Lower lobe of right lung (tissue), 2 donors: Measurements from ENCODE around the gene TMEM219. TPM values are rescaled to one million over a fixed set of nuclear protein-coding genes. Genes with fewer than 3 reads are reported as not detected.
"Not testable (repeated sequence)": the region's sequence is repeated elsewhere in the genome, so short reads cannot be mapped to it uniquely, and the experiment has no call there.

Source experiments
- ATAC-seq, 2 donors: fragments of 200-7000 bp; cut with Tn5 transposase; one replicate each; pipeline ENCODE4 v1.9.1; 2020 to 2022; ENCODE audit warnings: mild to moderate bottlenecking in 2 of 2, moderate library complexity in 2 of 2
- DNase-seq: peaks from one replicate; pipeline ENCODE4 v3.0.0-alpha.2; 2020
- H3K27ac ChIP-seq: fragments of 200-600 bp; one replicate; pipeline ENCODE4 v1.8.0; 2022
- H3K27me3 ChIP-seq: fragments of 200-600 bp; one replicate; pipeline ENCODE4 v1.8.0; 2022; ENCODE audit warnings: low read depth
- H3K36me3 ChIP-seq: fragments of 200-600 bp; one replicate; pipeline ENCODE4 v1.8.0; 2022; ENCODE audit warnings: mild to moderate bottlenecking
- H3K4me1 ChIP-seq: fragments of 200-600 bp; one replicate; pipeline ENCODE4 v1.8.0; 2022
- H3K4me3 ChIP-seq: fragments of 200-600 bp; one replicate; pipeline ENCODE4 v1.8.0; 2022; ENCODE audit warnings: mild to moderate bottlenecking
- H3K9me3 ChIP-seq: fragments of 200-600 bp; one replicate; pipeline ENCODE4 v1.8.0; 2022
- intact Hi-C: fragments of 100-400 bp; cut with DNase I; formaldehyde crosslinking; loops from one replicate; pipeline ENCODE4 v1.11.0; 2022
- total RNA-seq: library from RNA; stranded (reverse); fragmentation: NEBNext Ultra II Directional; extraction: Animal tissue kit (Norgen Biotek cat#: 25700); gene quantifications from one replicate; pipeline ENCODE4 v1.2.1, GENCODE V29; 2021
- TF ChIP-seq, protein P1 (sequence below): fragments of 200-600 bp; IDR thresholded peaks from one replicate; pipeline ENCODE4 v1.8.0; 2022; ENCODE audit warnings: antibody characterized with exemption, mild to moderate bottlenecking
- donor health status: DM: no; HTN: yes; CAD: no; lungs with severe emphysema.

Gene TMEM219
- total RNA-seq, 1 donor from 2014 or later: 148 TPM

DNA sequence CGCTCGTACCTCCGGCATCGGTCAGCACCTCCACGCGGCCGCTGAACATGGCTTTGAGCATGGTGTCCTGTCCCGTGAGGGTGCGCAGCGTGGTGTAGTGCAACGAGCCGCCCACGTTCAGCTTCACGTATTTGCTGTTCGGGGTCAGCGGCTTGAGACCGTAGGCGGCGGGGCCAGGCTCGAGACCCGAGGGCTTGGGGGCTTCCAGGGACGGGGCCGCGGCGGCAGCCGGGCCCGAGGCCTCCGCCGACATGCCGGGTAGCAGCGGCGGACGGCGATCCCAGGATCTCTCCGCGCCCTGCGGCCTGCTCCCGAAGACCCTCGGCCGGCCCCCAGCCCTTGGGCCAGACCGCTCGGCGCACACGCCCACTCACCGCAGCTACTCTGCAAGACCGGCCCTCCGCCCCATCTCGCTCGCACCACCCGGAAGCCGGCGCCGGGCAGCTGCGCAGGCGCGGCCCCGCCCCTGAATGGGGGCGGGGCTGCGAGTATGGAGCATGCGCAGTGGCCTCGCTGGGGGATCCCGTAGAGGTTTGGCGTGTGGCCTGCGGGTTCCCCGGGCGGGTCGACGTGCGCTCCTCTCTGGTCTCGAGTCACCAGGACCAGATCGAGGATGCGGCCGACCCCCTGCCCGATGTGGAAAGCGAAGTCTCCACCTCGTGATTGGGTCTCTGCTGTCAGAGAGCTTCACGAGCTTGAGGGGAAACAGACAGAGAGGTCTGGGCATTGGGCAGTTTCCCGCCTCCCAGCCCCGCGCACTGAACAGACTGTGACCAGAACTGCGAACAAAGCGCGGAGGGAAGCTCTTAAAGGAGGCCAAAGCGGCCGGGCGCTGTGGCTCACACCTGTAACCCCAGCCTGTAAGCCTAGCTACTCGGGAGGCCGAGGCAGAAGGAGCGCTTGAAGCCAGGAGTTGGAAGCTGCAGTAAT lies 35.8 kb upstream of the TMEM219 start, which contains the start of gene KCTD13:
TSS of gene KCTD13 (minus strand) at position 446 of the 930 bp plus-strand sequence. CDS start at position 253, 193 bp downstream.
- peak; percentile 89 for DNase-seq
- intact Hi-C loops: no loop called here
- H3K4me3 ChIP-seq: peak within 1 kb of the TSS; percentile 95
- H3K27ac ChIP-seq: peak within 1 kb of the TSS; percentile 90
- H3K27me3 ChIP-seq: no peaks in the 10 kb centered on the region
- ATAC-seq: peak; percentile 99
- no peaks in the 10 kb centered on the region for H3K9me3 ChIP-seq
- H3K36me3 ChIP-seq: peaks cover 22% of the 10 kb centered on the region
- H3K4me1 ChIP-seq: peaks cover 23% of the 10 kb centered on the region
- TF ChIP-seq, protein P1, sequence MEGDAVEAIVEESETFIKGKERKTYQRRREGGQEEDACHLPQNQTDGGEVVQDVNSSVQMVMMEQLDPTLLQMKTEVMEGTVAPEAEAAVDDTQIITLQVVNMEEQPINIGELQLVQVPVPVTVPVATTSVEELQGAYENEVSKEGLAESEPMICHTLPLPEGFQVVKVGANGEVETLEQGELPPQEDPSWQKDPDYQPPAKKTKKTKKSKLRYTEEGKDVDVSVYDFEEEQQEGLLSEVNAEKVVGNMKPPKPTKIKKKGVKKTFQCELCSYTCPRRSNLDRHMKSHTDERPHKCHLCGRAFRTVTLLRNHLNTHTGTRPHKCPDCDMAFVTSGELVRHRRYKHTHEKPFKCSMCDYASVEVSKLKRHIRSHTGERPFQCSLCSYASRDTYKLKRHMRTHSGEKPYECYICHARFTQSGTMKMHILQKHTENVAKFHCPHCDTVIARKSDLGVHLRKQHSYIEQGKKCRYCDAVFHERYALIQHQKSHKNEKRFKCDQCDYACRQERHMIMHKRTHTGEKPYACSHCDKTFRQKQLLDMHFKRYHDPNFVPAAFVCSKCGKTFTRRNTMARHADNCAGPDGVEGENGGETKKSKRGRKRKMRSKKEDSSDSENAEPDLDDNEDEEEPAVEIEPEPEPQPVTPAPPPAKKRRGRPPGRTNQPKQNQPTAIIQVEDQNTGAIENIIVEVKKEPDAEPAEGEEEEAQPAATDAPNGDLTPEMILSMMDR: no peak

DNA sequence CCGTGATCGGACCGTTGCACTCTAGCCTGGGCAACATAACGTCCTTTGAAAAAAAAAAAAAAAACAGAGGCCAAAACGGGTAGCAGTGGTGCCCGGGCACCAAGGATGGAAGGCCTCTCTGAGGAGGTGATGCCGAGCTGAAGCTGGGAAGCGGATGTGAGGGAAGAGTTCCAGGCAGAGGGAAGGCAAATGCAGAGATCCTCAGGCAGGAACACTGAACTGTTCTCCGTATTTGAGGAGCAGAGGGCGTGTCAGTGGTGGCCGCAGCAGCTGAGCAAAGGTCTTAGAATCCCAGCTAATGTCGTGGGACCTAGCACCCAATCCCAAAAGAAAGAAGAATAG lies 35.2 kb upstream of the TMEM219 start:
- Histone ChIP-seq H3K27me3 (no peaks in the 10 kb centered on the region), H3K36me3 (peaks cover 15% of the 10 kb centered on the region), H3K27ac (peak overlapping the region; percentile 90), H3K4me3 (peak overlapping the region; percentile 95), H3K4me1 (peaks cover 23% of the 10 kb centered on the region), H3K9me3 (no peaks in the 10 kb centered on the region)
- ATAC-seq (peak; percentile 31 to 43), DNase-seq (no peak)
- TF ChIP-seq, protein P1: no peak
- intact Hi-C loops: no loop called here

DNA sequence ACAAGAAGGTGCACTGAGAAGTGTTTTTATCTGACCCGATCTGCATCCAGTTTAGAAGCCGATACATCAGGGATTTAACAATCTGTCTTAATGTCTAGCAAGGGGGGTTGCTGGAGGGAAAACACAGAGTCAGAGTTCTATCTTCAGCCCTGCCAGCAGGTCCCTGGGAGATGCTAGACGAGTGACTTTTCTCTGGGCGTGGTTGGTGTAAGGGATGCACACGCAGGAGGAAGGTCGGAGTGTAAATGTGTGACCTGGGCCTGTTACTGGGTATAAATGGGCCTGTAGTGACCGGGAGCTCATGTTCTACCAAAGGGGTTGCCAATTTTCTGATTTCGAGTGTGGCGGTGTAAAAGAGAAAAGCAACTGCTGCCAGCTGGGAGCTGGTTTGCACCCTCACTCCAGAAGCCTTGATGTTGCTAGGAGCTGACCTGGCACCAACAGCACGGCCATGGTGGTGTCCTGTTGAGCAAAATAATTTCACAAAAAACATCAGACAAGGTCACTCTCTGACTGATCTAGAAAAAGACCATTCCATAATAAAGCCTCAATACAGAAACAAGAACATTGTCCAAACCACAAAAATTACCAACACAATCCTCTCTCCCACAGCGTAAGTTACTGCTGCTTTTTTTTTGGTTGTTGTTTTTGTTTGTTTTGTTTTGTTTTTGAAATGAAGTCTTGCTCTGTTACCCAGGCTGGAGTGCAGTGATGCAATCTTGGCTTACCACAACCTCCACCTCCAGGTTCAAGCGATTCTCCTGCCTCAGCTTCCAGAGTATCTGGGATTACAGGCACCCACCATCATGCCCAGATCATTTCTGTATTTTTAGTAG lies 34.6 kb upstream of the TMEM219 start:
- H3K9me3 ChIP-seq: no peaks in the 10 kb centered on the region
- H3K4me1 ChIP-seq: peaks cover 23% of the 10 kb centered on the region
- ATAC-seq: no peak
- intact Hi-C loops: no loop called here
- H3K36me3 ChIP-seq: peaks cover 9% of the 10 kb centered on the region
- H3K4me3 ChIP-seq: peak overlapping the region; percentile 95
- TF ChIP-seq, protein P1: no peak
- no peaks in the 10 kb centered on the region for H3K27me3 ChIP-seq
- peak overlapping the region; percentile 90 for H3K27ac ChIP-seq
- DNase-seq: no peak

DNA sequence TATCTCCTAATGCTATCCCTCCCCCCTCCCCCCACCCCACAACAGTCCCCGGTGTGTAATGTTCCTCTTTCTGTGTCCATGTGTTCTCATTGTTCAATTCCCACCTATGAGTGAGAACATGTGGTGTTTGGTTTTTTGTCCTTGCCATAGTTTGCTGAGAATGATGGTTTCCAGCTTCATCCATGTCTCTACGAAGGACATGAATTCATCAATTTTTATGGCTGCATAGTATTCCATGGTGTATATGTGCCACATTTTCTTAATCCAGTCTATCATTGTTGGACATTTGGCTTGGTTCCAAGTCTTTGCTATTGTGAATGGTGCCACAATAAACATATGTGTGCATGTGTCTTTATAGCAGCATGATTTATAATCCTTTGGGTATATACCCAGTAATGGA lies 30.1 kb upstream of the TMEM219 start:
- H3K27ac ChIP-seq, H3K36me3 ChIP-seq, DNase-seq, H3K9me3 ChIP-seq, H3K4me1 ChIP-seq, intact Hi-C loops, H3K4me3 ChIP-seq, H3K27me3 ChIP-seq, ATAC-seq: not testable (repeated sequence)

DNA sequence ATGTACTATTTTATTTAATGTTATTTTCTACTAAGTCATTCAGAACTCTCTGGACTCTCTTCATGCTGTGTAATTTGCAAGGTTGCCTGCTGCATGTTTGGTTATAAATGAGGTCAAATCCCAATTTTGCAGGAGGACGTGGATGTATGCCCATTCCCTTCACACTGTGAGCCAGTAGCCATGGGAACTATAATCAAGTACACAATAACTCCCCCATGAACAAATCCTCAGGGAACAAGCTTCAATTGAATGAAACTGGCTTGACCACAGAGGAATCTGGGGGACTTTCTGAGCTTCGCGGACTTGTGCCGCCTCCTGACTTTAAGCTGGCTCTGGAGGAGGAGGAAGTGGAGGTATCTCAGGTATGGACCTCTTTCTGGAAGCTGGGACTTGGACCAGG lies 21.2 kb upstream of the TMEM219 start:
- ATAC-seq: no peak

More for the DNA sequence above, 21.2 kb upstream of the TMEM219 start:
- no peak overlapping the region for H3K4me3 ChIP-seq
- intact Hi-C loops: no loop called here
- DNase-seq: no peak
- TF ChIP-seq, protein P1: no peak
- no peaks in the 10 kb centered on the region for H3K9me3 ChIP-seq
- H3K27me3 ChIP-seq: no peaks in the 10 kb centered on the region
- no peaks in the 10 kb centered on the region for H3K4me1 ChIP-seq
- no peaks in the 10 kb centered on the region for H3K36me3 ChIP-seq
- H3K27ac ChIP-seq: no peak overlapping the region
